ENCODE data around the gene TBX4. TPM values are rescaled to one million over a fixed set of nuclear protein-coding genes. Genes with fewer than 3 reads are reported as not detected.

TBX4 gene
- total and polyA plus RNA-seq, 2 of the 13 experiments (the other 11 are each of a cell fraction or from before 2014, with no cell fraction given), result 0.11 to 1.1 TPM

DNA sequence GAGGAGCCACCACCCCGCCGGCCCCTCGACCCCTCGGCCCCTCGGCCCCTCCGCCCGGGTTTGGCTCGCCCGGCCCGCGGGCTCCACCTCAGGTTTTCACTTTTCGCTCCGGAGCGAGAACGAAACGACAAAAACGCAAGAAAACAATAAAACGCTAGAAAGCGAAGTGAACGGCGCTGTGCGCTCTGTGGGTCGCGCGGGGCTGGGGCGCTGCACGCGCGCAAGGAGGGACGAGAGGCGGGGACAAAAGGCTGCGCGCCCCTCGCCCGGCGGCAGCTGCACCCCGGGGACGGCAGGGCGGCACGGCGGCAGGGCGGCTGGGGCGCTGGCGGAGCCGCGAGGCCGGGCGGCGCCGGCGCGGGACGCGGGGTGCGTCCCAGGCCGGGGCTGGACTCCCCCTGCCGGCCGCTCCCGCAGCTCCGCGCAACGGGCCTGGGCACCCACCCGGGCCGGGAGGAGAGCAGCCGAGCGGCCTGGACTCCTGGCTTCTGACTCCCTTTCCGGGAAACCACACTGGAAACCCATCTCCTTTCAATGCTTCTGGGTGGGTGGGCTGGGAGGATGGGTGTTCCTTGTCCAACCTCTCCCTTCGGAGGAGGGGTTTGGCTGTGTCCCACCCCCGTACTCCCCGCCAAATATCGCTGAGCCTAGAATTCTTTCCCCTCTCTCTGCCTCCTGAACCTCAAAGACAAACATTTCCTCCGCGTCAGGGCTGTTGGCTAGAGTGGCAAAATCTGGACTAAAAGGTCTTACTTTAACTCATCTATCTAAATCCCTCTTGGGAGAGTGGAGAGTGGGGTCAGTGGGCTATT, 42.7 kb upstream of the TBX4 start (continued):
- TF ChIP-seq, protein P1, sequence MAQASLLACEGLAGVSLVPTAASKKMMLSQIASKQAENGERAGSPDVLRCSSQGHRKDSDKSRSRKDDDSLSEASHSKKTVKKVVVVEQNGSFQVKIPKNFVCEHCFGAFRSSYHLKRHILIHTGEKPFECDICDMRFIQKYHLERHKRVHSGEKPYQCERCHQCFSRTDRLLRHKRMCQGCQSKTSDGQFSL (CRISPR knock-in tag; IDR thresholded peaks at IDR 0.05), result no peak; the same call in 1 of the 2 replicates
- TF ChIP-seq ZNF431 (CRISPR knock-in tag; IDR thresholded peaks at IDR 0.05; ENCODE audit: borderline replicate concordance, low read depth) (no peak), ZNF160 (CRISPR knock-in tag; IDR thresholded peaks at IDR 0.05) (no peak), FOXK2 (IDR thresholded peaks at IDR 0.05) (no peak), ZBTB1 (CRISPR knock-in tag; IDR thresholded peaks at IDR 0.05; ENCODE audit: borderline replicate concordance) (no peak), ZNF33B (CRISPR knock-in tag; IDR thresholded peaks at IDR 0.05) (no peak), SCMH1 (CRISPR knock-in tag; IDR thresholded peaks at IDR 0.05; ENCODE audit: borderline replicate concordance) (no peak), STAG1 (CRISPR knock-in tag; IDR thresholded peaks at IDR 0.05) (peak; percentile 72), SAFB2 (CRISPR knock-in tag; IDR thresholded peaks at IDR 0.05; ENCODE audit: borderline replicate concordance, low read depth) (peak; percentile 26), ZSCAN22 (CRISPR knock-in tag; IDR thresholded peaks at IDR 0.05) (no peak), ZNF652 (CRISPR knock-in tag; IDR thresholded peaks at IDR 0.05; ENCODE audit: borderline replicate concordance, low read depth) (no peak), HMGA1 (CRISPR knock-in tag; conservative IDR thresholded peaks at IDR 0.05) (no peak), SP1 (IDR thresholded peaks at IDR 0.05) (no peak), SP1 (CRISPR knock-in tag; IDR thresholded peaks at IDR 0.05) (no peak)
- TF ChIP-seq, protein P2, sequence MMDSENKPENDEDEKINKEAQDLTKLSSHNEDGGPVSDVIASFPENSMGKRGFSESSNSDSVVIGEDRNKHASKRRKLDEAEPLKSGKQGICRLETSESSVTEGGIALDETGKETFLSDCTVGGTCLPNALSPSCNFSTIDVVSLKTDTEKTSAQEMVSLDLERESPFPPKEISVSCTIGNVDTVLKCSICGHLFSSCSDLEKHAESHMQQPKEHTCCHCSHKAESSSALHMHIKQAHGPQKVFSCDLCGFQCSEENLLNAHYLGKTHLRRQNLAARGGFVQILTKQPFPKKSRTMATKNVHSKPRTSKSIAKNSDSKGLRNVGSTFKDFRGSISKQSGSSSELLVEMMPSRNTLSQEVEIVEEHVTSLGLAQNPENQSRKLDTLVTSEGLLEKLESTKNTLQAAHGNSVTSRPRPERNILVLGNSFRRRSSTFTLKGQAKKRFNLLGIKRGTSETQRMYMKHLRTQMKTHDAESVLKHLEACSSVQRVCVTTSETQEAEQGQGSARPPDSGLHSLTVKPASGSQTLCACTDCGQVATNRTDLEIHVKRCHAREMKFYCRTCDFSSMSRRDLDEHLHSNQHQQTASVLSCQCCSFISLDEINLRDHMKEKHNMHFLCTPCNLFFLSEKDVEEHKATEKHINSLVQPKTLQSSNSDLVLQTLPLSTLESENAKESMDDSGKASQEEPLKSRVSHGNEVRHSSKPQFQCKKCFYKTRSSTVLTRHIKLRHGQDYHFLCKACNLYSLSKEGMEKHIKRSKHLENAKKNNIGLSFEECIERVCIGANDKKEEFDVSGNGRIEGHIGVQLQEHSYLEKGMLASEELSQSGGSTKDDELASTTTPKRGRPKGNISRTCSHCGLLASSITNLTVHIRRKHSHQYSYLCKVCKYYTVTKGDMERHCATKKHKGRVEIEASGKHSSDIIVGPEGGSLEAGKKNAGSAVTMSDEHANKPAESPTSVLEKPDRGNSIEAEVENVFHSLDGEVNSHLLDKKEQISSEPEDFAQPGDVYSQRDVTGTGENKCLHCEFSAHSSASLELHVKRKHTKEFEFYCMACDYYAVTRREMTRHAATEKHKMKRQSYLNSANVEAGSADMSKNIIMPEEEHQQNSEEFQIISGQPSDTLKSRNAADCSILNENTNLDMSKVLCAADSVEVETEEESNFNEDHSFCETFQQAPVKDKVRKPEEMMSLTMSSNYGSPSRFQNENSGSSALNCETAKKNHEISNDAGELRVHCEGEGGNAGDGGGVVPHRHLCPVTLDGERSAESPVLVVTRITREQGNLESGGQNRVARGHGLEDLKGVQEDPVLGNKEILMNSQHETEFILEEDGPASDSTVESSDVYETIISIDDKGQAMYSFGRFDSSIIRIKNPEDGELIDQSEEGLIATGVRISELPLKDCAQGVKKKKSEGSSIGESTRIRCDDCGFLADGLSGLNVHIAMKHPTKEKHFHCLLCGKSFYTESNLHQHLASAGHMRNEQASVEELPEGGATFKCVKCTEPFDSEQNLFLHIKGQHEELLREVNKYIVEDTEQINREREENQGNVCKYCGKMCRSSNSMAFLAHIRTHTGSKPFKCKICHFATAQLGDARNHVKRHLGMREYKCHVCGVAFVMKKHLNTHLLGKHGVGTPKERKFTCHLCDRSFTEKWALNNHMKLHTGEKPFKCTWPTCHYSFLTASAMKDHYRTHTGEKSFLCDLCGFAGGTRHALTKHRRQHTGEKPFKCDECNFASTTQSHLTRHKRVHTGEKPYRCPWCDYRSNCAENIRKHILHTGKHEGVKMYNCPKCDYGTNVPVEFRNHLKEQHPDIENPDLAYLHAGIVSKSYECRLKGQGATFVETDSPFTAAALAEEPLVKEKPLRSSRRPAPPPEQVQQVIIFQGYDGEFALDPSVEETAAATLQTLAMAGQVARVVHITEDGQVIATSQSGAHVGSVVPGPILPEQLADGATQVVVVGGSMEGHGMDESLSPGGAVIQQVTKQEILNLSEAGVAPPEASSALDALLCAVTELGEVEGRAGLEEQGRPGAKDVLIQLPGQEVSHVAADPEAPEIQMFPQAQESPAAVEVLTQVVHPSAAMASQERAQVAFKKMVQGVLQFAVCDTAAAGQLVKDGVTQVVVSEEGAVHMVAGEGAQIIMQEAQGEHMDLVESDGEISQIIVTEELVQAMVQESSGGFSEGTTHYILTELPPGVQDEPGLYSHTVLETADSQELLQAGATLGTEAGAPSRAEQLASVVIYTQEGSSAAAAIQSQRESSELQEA (CRISPR knock-in tag; IDR thresholded peaks at IDR 0.05; ENCODE audit: not compliant biosample characterization), result no peak
- TF ChIP-seq, protein P3, sequence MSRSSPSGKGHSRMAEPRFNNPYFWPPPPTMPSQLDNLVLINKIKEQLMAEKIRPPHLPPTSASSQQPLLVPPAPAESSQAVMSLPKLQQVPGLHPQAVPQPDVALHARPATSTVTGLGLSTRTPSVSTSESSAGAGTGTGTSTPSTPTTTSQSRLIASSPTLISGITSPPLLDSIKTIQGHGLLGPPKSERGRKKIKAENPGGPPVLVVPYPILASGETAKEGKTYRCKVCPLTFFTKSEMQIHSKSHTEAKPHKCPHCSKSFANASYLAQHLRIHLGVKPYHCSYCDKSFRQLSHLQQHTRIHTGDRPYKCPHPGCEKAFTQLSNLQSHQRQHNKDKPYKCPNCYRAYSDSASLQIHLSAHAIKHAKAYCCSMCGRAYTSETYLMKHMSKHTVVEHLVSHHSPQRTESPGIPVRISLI (CRISPR knock-in tag; IDR thresholded peaks at IDR 0.05; ENCODE audit: borderline replicate concordance), result no peak
- TF ChIP-seq, protein P4, sequence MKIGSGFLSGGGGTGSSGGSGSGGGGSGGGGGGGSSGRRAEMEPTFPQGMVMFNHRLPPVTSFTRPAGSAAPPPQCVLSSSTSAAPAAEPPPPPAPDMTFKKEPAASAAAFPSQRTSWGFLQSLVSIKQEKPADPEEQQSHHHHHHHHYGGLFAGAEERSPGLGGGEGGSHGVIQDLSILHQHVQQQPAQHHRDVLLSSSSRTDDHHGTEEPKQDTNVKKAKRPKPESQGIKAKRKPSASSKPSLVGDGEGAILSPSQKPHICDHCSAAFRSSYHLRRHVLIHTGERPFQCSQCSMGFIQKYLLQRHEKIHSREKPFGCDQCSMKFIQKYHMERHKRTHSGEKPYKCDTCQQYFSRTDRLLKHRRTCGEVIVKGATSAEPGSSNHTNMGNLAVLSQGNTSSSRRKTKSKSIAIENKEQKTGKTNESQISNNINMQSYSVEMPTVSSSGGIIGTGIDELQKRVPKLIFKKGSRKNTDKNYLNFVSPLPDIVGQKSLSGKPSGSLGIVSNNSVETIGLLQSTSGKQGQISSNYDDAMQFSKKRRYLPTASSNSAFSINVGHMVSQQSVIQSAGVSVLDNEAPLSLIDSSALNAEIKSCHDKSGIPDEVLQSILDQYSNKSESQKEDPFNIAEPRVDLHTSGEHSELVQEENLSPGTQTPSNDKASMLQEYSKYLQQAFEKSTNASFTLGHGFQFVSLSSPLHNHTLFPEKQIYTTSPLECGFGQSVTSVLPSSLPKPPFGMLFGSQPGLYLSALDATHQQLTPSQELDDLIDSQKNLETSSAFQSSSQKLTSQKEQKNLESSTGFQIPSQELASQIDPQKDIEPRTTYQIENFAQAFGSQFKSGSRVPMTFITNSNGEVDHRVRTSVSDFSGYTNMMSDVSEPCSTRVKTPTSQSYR (CRISPR knock-in tag; IDR thresholded peaks at IDR 0.05; ENCODE audit: borderline replicate concordance), result no peak

All from HepG2 (cell line).